PFSK-1 (cell line): ENCODE measurements around the gene CAMTA1.

Experiments
- FOXP2 ChIP-seq: optimal IDR thresholded peaks from 2 replicates; pipeline ENCODE3; 2011; ENCODE audit warnings: borderline replicate concordance, control low read depth, inconsistent platforms; ENCODE audit not compliant: insufficient read depth; ENCODE audit errors: extremely low read length, extremely low read depth
- POLR2AphosphoS5 ChIP-seq: IDR thresholded peaks from 2 replicates; pipeline ENCODE4 v1.6.1; 2012; ENCODE audit warnings: low read depth, mild to moderate bottlenecking, control low read depth, low read length, moderate library complexity
- SIN3A ChIP-seq: IDR thresholded peaks from 2 replicates; pipeline ENCODE4 v1.6.1; 2012; ENCODE audit warnings: mild to moderate bottlenecking, low read length, moderate library complexity, borderline replicate concordance; ENCODE audit not compliant: insufficient read depth
- TAF1 ChIP-seq: IDR thresholded peaks from 2 replicates; pipeline ENCODE4 v1.6.1; 2012; ENCODE audit warnings: low read length, control low read depth, borderline replicate concordance; ENCODE audit not compliant: insufficient read depth
- TF ChIP-seq, protein P1 (sequence below), 2 experiments: IDR thresholded peaks; 2 replicates each; pipeline versions ENCODE4 v1.6.1 to v1.8.0; 2011 to 2012; ENCODE audit warnings: low read depth in 2 of 2, low read length in 2 of 2, control low read depth in 1 of 2, inconsistent platforms in 1 of 2, mild to moderate bottlenecking in 1 of 2, moderate library complexity in 1 of 2; ENCODE audit not compliant: insufficient read depth in 1 of 2

The CAMTA1 gene

GRCh38 chr1:6782151-6782550 lies 3.1 kb upstream of the CAMTA1 start:
- no peak for TF ChIP-seq FOXP2
- no peak for TF ChIP-seq POLR2AphosphoS5
- no peak for TF ChIP-seq SIN3A
- TF ChIP-seq TAF1, result no peak
- TF ChIP-seq, protein P1, sequence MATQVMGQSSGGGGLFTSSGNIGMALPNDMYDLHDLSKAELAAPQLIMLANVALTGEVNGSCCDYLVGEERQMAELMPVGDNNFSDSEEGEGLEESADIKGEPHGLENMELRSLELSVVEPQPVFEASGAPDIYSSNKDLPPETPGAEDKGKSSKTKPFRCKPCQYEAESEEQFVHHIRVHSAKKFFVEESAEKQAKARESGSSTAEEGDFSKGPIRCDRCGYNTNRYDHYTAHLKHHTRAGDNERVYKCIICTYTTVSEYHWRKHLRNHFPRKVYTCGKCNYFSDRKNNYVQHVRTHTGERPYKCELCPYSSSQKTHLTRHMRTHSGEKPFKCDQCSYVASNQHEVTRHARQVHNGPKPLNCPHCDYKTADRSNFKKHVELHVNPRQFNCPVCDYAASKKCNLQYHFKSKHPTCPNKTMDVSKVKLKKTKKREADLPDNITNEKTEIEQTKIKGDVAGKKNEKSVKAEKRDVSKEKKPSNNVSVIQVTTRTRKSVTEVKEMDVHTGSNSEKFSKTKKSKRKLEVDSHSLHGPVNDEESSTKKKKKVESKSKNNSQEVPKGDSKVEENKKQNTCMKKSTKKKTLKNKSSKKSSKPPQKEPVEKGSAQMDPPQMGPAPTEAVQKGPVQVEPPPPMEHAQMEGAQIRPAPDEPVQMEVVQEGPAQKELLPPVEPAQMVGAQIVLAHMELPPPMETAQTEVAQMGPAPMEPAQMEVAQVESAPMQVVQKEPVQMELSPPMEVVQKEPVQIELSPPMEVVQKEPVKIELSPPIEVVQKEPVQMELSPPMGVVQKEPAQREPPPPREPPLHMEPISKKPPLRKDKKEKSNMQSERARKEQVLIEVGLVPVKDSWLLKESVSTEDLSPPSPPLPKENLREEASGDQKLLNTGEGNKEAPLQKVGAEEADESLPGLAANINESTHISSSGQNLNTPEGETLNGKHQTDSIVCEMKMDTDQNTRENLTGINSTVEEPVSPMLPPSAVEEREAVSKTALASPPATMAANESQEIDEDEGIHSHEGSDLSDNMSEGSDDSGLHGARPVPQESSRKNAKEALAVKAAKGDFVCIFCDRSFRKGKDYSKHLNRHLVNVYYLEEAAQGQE (IDR thresholded peaks at IDR 0.05; ENCODE audit: insufficient read depth in 1 of 2, low read depth in 2 of 2, low read length in 2 of 2), result no peak

GRCh38 chr1:6783221-6783620 lies 2.0 kb upstream of the CAMTA1 start:
- TF ChIP-seq FOXP2 (no peak), POLR2AphosphoS5 (no peak), TAF1 (no peak), SIN3A (no peak)
- TF ChIP-seq, protein P1 (IDR thresholded peaks at IDR 0.05; ENCODE audit: insufficient read depth in 1 of 2, low read depth in 2 of 2, low read length in 2 of 2), result no peak

- TF ChIP-seq, protein P1 (IDR thresholded peaks at IDR 0.05; ENCODE audit: insufficient read depth in 1 of 2, low read depth in 2 of 2, low read length in 2 of 2), result no peak
- TF ChIP-seq TAF1 (no peak), SIN3A (no peak), POLR2AphosphoS5 (no peak; the same call in 1 of the 2 replicates), FOXP2 (no peak)
Measured at GRCh38 chr1:6783936-6784559, 1.2 kb upstream of the CAMTA1 start.

DNA sequence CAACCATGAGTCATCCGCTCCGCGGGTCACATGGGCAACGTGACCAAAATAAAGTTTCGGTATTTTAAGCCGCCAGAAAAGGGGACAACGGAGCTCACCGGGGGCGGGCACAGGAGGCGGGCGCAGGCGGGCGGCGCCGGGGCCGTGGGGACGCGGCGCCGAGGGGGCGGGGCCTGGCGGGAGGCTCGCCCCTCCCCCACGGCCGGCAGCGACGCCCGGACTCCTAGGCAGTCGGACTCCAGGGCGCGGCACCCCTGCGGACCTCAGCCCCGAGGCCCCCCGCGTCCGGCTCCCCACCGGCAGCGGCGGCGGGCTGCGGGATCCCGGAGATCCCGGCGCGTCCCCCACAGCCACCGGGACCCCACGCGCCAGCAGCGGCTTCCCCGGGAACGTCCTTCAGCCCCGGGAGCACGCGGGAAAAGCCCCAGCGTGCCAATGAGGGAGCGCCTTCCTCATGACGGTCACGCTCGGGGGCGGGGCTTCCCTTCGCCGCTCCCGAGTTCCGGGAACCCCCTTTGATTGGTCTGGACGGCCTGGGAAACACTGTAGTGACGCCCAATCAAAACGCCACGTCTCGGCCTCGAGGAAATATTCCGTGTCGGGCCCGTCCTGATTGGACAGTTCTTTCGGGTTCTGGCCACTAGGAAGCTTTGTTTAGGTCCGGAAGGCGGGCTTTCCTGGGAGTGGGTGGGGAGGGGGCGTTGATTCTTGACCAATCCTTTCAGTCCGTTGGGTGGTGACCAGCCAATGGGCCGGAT lies 515 bp upstream of the CAMTA1 start:
- TF ChIP-seq SIN3A (no peak; the same call in 1 of the 2 replicates), FOXP2 (no peak), TAF1 (peak; percentile 59; the same call in 1 of the 2 replicates), POLR2AphosphoS5 (peak; percentile 66; the same call in 1 of the 2 replicates)

GRCh38 chr1:6785728-6786505 lies 663 bp downstream of the CAMTA1 start:
- TF ChIP-seq, protein P1 (IDR thresholded peaks at IDR 0.05; ENCODE audit: insufficient read depth in 1 of 2, low read depth in 2 of 2, low read length in 2 of 2), result no peak
- TF ChIP-seq SIN3A, result peak; percentile 37; the same call in 1 of the 2 replicates
